Measurements from ENCODE around the gene GADD45GIP1.
"Not testable (repeated sequence)": the region's sequence is repeated elsewhere in the genome, so short reads cannot be mapped to it uniquely, and the experiment has no call there.

GADD45GIP1 gene

GRCh38 chr19:12938779-12939601 is 18.0 kb downstream of the GADD45GIP1 start:
- no peak for FAIRE-seq

DNA sequence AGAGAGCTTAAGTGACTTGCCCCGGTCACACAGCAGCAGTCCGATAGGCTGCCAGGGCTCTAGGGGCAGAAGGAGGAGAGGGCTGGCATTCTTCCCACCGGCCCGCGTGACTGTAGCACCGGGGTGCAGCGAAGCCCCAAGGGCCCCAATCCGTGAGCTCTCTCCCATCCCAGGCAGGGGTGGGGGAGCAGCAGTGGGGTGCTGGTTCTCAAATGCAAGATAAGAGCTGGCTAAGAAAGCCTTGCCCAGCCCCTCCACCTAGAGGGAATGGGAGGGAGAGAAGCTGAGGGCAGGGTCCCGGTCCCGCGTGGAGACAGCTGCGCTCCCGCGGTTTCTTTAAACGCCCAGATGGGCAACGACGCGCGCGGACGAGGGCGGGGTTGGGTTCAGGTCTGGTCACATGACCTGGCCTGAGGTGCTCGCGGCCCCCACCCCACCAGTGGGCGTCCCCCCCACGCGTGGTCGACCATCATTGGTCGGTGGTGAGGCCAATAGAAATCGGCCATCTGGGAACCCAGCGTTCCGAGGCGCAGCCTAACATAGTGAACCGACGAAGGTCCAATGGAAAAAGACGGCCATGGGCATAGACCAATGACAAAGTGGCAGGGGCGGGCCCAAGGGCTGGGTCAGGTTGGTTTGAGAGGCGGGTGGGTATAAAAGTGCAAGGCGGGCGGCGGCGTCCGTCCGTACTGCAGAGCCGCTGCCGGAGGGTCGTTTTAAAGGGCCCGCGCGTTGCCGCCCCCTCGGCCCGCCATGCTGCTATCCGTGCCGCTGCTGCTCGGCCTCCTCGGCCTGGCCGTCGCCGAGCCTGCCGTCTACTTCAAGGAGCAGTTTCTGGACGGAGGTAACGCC is 18.9 kb downstream of the GADD45GIP1 start, which contains the start of gene CALR:
Gene CALR (plus strand): TSS at position 683 of the 852 bp plus-strand sequence. CDS start 71 bp downstream, at position 754.
- FAIRE-seq = peak; percentile 51

- no peak for FAIRE-seq
These were observed 19.7 kb downstream of the GADD45GIP1 start for GRCh38 chr19:12937093-12937926.

GRCh38 chr19:12936582-12936981 is 20.4 kb downstream of the GADD45GIP1 start:
- FAIRE-seq = no peak

DNA sequence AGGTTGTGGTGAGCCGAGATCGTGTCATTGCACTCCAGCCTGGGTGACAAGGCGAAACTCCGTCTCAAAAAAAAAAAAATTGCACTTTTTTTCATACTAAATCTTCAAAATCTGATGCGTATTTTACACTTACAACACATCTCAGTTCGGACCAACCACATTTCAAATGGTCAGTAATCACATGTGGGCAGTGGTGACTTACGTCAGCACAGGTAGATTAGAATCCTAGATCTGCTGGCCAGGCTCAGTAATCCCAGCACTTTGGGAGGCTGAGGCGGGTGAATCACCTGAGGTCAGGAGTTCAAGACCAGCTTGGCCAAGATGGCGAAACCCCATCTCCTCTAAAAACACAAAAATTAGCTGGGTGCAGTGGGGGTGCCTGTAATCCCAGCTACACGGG is 22.0 kb downstream of the GADD45GIP1 start:
- no peak for FAIRE-seq

- peak; percentile 68 for FAIRE-seq
These were observed 23.5 kb downstream of the GADD45GIP1 start, which contains the start of gene FARSA for GRCh38 chr19:12933287-12934072. Gene FARSA, minus strand, starts transcription at chr19:12933711. Its CDS starts 15 bp downstream, at chr19:12933696.

DNA sequence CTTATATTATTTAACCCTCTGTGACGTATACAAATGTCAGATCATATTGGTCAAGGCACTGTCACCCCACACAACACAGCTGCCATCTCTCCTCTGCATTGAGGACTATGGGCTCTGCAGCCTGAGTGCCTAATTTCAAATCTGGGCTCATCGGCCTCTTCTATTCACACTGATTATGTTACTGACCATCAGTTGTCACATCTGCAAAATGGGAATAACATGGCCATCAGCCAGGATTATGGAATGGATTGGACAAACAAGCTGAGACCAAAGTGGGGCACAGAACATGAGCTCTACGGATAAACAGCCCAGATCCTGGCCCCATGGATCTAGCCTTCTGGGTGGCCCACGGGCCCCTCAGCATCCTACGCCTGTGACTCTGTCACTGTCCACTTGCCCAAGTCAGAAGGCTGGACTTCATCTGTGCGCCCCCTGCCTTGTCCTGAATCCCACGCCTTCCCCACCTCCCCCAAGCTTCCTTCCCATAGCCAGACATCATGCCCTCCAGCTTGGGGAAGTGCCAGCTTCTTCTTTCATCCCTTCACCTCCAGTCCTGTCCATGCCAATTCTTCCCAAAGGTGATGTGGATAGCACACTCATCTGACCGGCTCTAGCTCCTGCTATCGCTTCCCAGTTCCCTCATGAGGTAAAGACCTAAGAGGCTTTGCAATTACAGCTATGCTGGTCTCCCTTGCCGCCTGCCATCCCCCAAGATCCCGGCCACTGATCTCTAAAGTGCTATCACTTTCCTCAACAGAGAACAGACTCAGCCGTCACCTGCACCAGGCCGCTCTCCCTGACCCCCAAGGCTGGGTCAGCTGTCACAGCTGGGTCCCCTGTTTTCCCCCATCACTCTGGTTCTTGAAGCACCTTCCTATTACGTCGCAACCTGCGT is 24.4 kb downstream of the GADD45GIP1 start:
- no peak for FAIRE-seq

- FAIRE-seq = no peak
These were observed 26.9 kb downstream of the GADD45GIP1 start for GRCh38 chr19:12930002-12930645.

DNA sequence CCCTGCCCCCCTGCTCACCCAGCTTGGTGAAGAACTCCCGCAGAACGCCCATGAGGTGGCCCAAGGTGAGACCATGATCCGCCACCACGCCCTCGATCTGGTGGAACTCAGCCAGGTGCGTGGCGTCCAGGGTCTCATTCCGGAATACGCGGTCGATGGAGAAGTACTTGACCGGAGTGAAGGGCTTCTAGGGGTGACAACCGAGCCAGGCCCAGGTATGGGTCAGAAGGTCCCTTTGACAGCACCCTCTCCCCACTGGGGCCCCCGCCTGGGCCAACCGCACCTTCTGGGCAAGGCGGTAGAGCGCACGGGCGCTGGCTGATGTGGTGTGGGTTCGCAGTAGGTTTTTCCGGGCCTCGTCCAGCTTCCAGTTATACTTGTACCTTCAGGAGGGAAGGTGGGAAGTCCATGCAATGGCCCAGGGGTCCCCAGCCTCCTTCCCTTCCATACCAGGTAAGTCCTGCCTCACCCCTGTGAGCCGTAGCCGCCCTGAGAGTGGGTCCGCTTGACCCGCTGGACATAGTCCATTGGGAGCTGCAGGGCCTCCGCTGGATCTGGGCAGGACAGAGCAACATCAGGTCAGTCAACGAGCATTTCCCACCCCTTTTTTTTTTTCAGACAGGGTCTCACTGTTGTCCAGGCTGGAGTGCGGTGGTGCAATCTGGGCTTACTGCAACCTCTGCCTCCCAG is 32.3 kb downstream of the GADD45GIP1 start:
- FAIRE-seq = no peak

- FAIRE-seq = no peak
These were observed 34.1 kb downstream of the GADD45GIP1 start for GRCh38 chr19:12922959-12923358.

DNA sequence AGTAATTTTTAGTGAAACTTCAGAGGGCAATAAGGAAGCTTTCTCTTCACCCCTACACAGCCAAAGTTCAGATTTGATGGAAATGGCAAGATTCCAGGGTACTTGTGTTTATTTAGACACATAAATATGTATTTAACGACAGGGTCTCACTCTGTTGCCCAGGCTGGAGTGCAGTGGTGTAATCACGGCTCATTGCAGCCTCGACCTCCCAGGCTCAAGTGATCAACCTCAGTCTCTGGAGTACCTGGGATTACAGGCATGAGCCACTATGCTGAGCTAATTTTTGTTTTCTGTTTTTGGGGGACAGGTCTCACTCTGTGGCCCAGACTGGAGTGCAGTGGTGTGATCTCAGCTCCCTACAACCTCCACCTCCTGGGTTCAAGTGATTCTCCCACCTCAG is 36.0 kb downstream of the GADD45GIP1 start:
- FAIRE-seq = no peak

DNA sequence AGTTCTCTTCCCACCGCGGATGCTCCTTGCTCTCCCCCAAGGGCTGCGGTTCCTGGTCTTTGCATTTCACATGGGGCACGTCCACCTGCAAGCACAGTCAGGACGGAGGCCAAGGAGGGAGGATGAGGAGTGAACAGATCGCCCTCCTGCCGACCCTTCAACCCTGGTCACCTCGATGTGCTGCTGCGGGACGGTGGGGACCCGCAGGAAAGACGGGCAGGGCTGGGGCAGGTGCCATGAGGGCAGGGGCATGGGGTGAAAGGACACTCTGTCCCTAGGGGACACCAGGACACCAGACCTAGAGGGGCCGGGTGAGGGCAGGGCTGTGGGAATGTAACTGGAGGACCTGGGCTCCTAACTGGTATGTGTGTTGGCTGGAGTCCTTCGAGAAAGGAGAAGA is 38.8 kb downstream of the GADD45GIP1 start:
- no peak for FAIRE-seq

DNA sequence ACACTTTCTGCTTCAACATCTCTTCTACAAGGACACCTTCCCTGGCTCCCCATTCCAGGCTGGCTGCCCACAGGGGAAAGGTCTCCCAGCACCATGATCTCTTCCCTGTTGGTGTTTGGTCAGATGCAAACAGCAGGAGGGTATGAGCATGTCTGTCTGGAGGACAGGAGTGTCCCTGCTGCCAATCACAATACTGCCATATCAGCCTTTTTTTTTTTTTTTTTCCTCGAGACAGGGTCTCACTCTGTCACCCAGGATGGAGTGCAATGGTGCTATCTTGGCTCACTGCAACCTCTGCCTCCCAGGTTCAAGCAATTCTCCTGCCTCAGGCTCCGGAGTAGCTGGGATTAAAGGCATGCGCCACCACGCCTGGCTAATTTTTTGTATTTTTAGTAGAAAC is 41.2 kb downstream of the GADD45GIP1 start:
- FAIRE-seq = not testable (repeated sequence)

GRCh38 chr19:12913851-12914690 is 43.0 kb downstream of the GADD45GIP1 start:
- no peak for FAIRE-seq

DNA sequence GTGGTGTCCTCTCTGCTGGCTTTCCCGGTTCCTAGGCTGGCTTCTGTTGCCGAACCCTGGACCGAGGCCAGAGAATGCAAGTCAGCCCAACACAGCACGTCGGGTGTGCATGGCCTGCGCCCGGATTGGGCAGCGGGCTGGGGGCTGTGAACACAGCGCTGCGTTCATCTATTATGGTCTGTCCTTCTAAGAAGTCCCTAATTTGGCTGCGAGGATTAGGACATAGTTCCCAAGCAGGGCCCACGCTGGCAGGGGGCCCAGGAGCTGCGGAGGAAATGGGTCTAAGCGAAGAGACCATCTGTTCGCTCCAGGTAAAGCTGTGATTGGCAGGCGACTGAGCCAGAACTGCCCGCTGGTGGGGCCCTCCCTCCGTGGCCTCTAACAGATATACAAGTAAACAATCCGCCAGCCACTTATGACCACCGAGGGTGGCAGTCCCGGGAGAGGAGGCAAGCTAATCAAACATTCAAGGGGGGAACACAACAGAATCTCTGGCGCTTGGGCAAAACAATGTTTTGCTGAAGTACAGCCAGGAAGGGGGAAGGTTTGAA is 43.9 kb downstream of the GADD45GIP1 start:
- FAIRE-seq = no peak

GRCh38 chr19:12912571-12912970 is 44.5 kb downstream of the GADD45GIP1 start:
- peak; percentile 62 for FAIRE-seq

DNA sequence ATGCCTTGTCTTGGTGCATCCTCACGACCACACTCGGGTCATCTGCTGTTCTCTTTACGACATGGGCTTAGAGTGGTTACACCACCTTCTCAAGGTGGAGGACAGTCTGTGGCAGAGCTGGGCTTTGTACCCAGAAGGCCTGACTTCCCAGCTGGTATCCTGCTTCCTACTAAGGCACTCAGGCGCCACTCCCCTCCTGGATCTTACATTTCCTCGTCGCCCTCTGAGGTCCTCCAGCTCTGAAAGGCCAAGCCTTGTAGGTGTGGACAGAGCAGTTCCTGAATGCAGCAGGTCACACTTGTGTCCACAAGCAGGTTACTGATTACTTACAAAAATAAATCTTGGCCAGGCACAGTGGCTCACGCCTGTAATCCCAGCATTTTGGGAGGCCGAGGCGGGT is 49.9 kb downstream of the GADD45GIP1 start:
- FAIRE-seq = no peak
